KG1 (cell line): ENCODE results near the gene TMED7.
"Not testable (repeated sequence)": the region's sequence is repeated elsewhere in the genome, so short reads cannot be mapped to it uniquely, and the experiment has no call there.

Experiments
- DNase-seq: peaks from one replicate; lab custom pipeline; 2025; lab: John Stamatoyannopoulos, UW

Gene TMED7

DNA sequence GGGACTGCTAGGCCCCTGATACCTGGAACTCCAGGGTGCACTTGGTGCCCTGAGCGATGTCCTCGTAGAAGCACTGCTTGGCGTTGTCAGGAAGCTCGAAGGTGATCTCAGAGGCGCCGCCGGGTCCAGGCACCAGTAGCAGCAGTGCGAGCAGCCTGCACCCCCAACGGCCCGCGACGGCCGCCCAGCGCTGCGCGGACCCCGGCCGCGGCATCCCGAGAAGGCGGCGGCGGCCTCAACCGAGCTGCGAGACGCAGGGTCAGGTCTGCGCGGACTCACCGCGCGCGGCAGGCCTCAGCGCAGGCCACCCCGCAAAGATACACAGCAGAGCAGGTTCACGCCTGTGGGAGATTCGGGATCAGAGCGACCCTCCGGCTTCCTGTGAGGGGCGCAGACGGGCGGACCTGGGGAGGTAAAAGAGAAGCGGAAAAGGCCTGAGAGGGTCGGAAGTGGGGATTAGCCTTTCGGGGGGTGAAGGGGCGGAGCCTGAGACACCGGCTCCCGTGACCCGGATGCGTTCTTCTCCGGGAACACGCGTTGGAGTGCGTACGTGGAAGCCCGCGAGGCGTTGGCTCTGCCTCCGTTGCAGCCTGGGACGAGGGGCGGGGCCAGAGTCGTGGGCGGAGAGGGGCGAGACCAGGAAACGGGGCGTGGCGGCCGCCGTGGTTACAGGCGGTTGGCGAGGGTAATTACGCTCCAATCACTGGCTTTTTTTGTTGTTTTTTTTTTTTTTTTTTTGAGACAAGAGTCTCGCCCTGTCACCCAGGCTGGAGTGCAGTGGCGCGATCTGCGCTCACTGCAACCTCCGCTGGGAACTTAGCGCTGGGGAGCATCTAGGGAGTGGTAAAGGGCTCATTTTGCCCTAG, at the start of gene TMED7:
TSS of gene TMED7 (minus strand) at position 458 of the 866 bp plus-strand sequence. CDS start at position 214, 244 bp downstream.
- peak; percentile 67 for DNase-seq

DNA sequence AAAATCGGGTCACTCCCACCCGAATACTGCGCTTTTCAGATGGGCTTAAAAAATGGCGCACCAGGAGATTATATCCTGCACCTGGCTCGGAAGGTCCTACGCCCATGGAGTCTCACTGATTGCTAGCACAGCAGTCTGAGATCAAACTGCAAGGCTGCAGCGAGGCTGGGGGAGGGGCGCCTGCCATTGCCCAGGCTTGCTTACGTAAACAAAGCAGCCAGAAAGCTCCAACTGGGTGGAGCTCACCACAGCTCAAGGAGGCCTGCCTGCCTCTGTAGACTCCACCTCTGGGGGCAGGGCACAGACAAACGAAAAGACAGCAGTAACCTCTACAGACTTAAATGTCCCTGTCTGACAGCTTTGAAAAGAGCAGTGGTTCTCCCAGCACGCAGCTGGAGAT, 48.9 kb upstream of the TMED7 start:
- DNase-seq: not testable (repeated sequence)

DNA sequence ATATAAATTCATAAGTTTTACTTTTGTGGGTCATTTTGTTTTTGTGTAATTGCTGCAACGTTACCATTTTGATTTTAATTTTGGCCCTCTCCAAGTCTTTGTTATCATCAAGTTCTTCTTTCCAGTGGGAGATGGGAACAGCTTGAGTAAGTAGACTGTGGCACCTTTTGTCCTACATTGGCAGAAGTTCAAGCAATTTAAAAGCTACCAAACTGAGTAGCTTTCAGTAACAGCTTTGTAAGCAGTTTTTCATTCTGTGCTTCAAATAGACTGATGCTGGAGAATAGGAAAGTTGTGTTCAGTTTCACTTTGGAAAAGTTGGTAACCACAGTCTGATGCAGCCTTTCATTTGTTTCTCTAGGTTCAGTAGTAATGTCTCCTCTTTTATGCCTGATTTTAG, 47.8 kb upstream of the TMED7 start:
- DNase-seq: no peak

DNA sequence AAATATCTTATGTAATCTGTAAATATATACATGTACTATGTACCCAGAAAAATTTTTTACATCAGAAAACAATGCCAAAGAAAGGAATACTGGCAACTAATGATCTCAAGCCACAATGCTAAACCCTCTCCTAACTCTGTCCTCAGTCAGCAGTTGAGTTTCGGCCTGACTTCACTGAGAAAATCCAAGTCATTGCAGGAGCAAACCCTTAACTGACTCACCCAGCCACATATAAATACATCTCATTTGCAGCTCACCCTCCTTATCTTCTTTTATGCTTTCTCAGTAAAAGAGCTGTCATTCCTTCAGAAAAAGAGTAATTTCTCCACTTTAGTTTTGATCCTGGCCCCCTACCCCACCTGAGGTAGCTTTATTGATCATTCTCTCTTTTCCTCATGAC, 46.1 kb upstream of the TMED7 start:
- no peak for DNase-seq

DNA sequence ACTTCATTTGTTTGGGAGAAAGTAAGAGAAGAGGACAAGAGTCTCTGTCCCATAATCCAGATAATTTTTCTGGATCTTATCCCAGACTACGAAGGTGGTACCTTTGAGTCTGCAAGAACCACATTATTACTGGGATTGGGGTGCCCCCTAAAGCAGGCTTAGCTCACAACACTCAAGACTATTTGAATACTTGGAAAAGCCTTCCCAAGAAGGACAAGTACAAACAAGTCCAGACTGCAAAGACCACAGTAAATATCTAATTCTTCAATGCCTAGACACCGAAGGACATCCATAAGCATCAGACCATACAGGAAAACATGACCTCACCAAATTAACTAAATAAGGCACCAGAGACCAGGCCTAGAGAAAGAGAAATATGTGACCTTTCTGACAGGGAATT, 40.2 kb upstream of the TMED7 start:
- DNase-seq: no peak

DNA sequence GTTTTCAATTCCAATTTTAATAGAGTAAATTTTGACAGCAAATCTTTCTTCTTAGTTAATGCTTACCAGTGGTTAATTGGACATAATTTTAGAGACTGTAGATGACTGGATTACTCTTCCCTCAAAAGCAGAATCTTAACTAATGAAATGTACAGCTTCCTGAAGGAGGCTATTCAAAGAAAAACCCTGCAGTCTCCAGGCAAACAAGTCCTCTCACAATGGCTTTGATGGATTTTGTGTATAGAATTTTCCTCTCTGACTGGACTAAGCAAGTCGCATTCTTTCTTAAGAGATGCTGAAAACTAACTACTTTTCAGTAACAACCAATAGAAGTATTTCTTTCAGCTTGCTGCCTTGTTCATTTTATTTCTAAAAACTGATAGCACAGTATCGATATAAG, 35.7 kb upstream of the TMED7 start:
- no peak for DNase-seq

DNA sequence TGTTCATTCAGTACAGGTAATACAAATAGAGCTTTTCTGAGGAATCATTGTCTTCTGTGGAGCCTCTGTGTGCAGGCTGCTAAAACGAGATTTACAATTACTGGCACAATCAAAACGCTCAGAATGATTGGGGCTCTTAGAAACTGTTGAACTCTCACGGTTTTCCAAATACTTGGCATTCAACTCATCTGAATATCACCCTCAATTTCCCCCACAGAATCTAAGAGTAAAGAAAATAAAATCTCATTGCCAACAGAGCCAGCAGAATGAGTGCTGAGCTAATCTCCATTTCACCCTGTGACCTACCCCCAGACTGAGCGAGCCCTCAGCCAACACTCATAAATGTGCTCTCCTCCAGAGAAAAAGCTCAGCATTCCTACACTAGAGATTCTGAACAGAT, 35.3 kb upstream of the TMED7 start:
- no peak for DNase-seq

DNA sequence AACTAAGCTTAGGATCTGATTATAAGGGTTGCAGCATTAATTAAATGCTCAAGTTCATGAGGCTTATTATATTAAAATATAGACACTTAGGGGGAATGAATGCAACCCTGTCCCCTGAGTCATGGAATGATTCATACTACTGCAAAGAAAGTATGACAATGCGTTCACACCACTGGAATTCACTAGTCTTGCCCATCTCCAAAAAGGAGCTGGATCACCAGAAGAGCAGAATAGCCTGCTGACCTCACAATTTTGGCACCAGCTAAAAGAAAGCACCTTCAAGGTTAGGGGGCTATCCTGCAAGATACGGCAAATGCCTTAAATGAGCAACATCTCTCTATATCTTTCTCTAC, 32.0 kb upstream of the TMED7 start:
- DNase-seq: no peak

DNA sequence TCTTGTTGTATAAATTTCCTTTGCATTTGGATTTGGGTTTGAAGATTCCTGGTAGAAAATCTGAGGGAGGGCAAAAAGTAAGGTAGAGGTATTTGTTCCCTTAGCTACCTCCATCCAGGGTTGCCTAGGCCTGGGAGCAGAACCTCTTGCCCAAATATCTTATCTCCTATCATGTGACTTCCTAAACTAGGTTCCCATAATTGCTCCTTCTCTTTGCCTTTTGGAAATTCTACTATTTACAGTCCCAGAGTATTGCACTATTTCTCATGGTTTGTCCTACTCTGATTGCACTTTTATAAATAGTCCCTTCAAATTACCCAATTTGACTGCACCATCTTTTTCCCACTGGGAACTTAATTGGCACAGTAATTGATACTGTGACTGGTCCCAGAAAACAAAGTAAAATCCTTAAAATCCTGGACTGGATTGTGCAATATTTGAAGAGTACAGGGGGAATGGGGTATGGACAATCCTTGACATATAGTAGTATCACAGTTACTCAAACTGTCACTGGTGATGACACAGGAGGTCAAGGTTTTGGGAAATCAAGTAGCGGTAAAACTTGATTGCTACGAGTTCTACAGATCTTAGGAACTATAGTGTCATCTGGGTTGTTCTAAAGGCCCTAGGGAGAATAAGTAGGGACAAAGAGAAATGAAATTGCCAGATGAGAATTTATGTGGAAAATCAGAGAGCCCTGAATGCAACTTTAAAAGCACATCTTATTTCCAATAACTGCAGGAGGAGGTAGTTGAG, 31.5 kb upstream of the TMED7 start:
- no peak for DNase-seq

DNA sequence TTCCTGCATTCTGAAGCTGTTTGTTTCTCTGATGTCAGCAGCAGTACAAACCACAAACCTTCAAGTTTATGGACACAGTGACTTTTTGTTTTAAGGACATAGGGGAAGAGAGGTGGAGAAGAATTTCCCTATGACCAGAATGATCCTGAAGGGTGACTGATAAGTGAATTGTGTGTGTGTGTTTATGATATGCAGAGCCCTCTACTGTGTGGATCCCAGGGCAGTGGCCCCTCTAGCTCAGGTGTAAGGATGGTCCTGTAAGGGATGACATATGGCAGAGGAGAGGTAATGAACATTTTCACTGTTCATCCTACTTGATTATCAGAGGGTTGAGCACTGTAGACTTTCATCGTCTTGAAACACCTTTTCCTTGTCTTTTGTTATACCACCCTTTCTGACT, 30.6 kb upstream of the TMED7 start:
- no peak for DNase-seq

DNA sequence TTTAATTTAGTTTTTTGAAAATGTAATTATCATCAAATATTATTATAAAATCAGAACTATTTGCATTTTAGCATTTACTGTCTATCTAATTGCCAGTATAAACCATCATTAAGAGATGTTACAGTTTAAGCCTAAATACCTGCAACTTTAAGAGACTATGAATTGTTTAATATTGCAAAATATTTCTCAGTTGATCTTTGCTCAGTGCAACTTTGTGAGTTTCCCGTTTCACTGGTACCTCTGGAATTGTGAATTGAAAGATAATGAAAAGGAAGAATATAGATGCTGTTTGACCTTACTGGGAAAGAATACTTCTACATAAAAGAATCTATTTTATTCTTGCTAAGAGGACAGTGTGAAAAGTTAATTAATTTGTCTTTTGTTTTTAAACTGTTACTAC, 30.2 kb upstream of the TMED7 start:
- no peak for DNase-seq

DNA sequence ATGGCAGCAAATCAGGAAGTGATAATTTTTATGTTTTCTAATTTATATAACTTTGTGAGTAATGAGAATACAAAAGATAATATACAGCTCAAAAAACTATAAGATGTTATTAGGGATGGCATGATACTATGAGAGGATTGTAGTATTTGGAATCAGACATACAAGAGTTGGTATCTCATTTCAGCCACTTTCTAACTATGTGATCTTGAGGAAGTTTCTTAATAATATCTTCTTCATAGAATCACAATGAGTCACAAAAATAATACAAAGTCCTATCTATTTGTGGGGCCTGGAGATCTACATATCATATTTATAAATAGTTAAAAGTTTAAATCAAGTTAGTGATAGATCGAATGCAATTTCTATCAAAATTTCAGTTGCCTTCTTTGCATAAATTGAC, 23.7 kb upstream of the TMED7 start:
- DNase-seq: no peak

DNA sequence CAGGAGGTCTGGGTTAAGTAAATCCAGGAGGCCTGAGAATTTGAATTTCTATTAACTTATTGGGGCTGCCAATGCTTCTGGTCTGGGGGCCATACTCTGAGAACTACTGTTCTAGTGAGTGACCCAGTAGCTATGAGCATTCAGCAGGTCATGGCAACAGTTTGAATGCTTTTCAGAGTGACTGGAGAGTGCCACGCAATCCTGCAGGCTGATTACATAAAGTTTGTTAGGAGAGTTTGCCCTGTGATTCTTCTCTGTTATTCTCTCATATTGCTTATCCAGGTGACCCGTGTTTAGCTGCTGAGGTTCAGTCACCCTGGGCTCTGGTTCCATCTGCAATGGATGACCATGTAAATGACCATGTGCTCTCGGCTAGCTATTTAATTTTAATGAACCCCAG, 22.2 kb upstream of the TMED7 start:
- DNase-seq: no peak

DNA sequence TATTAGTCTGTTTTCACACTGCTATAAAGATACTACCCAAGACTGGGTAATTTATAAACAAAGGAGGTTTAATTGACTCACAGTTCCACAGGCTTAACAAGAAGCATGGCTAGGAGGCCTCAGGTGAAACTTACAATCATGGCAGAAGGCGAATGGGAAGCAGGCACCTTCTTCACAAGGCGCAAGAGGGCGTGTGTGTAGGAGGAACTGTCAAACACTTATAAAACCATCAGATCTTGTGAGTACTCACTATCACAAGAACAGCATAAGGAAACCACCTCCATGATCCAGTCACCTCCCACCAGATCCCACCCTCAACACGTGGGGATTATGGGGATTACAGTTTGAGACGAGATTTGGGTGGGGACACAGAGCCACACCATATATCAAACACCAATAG, 19.6 kb upstream of the TMED7 start:
- DNase-seq: not testable (repeated sequence)

DNA sequence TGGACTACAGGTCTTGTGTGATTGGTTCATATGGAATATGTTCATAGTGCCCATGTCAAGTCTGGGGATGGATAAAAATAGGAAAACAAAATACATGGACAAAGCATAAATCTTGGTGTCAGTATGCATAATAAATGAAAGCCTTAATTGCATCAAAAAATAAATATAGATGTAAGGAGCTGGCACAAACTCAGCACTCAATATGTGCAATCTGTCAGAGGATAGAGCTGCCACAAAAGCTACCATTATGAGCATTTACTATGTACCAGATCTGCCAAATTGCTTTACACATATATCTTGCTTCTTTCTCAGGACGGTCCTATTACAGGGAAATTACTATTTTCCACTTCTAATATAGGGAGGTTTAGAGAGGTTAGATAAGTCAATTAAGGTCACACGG, 18.2 kb upstream of the TMED7 start:
- DNase-seq: no peak

DNA sequence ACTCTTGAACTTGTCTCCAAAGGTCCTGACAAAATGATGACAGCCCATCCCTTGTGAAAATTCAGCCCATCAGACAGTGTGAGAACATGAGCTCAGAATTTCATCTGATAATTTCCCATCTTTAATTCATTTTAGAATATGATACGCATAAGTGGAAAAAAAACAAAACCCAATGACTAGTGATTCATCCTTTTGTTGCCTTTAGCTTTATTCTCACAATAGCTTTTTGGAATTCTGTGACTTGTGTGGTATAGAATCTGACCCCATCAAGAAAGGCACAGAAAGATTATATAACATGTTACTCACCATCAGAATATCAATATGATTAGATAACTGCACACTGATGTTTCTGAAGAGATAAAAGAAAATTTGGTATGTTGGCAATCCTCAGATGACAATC, 16.1 kb upstream of the TMED7 start:
- DNase-seq: no peak

DNA sequence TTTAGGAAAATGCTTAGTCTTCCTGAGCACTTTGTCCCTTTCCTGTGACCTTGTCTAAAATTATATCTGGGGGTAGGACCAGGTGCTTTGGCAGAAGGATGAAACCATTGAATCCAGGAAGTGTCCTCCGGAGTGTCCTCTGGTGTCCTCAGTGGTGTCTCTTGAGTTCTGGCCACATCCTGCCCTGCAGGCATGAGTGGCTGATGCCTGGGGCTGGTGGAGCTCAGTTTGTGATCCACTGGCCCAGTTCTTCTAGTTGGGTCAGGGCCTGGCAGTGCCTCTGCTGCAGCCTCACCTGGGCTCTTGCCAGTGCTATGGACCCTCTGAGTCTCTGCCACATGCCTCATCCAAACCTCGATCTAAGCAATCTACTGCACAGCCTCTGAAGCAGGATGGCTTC, 14.4 kb upstream of the TMED7 start:
- DNase-seq: no peak

DNA sequence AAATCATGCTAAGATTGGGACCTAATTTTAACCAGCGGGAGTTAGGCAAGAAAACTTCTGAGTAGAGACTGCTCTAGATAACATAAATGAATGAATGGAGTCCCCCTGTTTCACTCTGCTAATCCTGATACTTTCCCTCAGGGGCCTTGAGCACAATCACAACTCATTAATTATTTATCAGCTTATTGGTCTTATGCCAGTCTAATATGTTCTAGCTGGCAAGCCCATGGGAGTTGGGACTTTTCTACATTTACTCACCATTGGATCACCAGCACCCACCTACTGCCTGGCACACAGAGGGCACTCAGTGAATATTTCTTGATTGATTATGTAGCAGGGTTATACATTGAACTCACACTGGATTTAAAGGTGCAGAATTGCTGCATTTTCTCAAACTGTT, 13.5 kb upstream of the TMED7 start:
- DNase-seq: no peak

DNA sequence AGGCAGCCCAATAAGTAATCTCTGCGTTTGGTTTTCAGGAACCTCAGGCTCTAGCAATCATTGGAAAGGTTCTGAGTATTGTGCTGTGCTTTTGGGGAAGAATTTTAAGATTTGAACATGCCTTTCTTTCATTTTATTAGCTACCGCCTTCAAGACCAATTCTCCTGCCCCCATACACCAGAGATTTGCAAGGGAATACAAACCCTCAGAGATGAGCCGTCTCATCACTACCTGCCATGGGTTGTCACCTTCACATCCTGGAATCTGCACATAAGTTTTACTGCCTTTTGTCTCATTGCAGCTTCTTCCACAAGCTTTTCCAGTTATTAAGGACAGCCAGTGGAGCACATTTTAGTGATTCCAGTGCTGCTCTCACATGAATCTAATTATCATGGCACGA, 11.7 kb upstream of the TMED7 start:
- DNase-seq: no peak

DNA sequence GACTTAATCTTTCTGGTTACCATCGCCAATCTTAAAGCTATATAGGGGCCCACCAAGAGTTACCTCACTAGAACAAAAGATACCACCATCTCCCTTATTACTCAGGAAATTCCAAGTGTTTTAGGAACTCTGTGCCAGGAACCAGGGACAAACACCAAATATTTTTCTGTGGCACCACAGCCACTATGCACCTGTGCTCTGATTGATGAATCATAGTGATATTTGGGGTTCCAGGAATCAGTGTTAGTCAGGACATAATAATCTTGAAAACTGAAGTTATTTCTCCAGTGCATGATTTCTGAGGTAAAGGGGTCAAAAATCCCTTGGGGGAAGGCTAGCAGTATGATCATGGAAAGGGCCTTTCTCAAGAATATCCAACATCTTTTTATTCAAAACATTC, 10.2 kb upstream of the TMED7 start:
- no peak for DNase-seq

DNA sequence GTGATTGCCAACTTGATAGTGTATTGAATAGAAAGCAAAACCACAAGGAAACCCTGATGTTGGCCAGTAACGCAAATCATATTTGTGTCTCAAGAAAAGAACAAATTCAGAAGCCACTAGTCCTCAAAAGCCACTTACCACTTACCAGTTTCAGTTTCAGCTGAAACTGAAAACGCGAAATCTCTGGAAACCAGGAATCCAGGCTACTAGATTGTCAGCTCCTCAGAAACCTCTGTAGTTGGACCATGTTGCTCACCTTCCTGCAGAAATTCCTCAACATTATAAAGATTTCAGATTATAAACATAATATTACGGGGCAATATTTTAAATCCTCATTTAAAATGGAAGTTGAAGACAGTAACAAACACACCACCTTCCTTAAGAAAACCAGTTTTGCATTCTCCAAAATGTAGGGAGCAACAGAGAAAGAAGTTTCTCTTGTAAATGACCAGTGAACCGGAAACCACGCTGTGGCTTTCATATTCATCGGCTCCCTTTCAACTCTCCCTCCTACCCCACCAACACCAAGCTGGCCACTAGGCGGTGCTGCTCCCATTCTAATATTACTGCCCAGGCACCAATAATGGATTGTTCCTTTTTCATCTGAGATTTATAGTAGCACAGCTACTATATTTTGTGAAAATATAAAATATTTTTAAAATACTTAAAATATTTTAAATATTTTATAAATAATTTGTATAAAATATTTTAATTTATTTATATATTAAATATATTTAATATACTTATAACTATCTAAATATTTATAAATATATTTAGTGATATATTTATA, 8.7 kb upstream of the TMED7 start:
- peak; percentile 42 for DNase-seq

DNA sequence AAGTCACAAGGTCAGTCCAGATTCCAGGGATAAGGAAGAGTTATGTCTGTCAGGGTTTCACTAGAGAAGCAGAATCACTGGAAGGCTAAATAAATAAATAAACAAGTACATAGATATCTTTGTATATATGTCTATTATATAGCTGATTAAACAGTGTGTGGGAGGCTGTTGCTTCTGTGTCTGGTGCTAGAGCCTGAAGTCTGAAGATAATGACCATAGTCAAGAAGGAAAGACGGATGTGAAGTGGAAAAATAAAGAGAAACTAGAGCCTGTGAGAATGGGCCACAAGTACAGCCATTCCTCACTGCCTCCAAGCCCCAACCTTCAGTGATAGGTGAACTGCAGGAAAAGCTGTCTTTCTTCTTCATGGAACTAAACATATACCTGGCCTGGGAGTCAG, 4.1 kb upstream of the TMED7 start:
- DNase-seq: no peak
